Astrocyte of the hippocampus (primary cell): ENCODE measurements around the gene P2RY4.
"Not testable (repeated sequence)": the region's sequence is repeated elsewhere in the genome, so short reads cannot be mapped to it uniquely, and the experiment has no call there.

ENCODE experiments used
- DNase-seq: peaks from one replicate; pipeline ENCODE4 v3.0.0; 2011; ENCODE audit warnings: low read depth, low spot score

The P2RY4 gene

GRCh38 chrX:70243601-70244000 lies 16.4 kb downstream of the P2RY4 start:
- DNase-seq = not testable (repeated sequence)

- DNase-seq = no peak
Observed at GRCh38 chrX:70241501-70241900, 18.5 kb downstream of the P2RY4 start.

- DNase-seq = no peak
Observed at GRCh38 chrX:70240751-70241150, 19.3 kb downstream of the P2RY4 start.

- DNase-seq = no peak
Observed at GRCh38 chrX:70234355-70234754, 25.6 kb downstream of the P2RY4 start, which contains the start of gene AWAT1. Gene AWAT1, plus strand, starts transcription at chrX:70234655. Its CDS starts 41 bp downstream, at chrX:70234696.

GRCh38 chrX:70231666-70232065 lies 28.3 kb downstream of the P2RY4 start:
- DNase-seq = no peak

- DNase-seq = no peak
Observed at GRCh38 chrX:70226687-70227086, 33.3 kb downstream of the P2RY4 start.

GRCh38 chrX:70226048-70226447 lies 34.0 kb downstream of the P2RY4 start:
- DNase-seq = no peak

GRCh38 chrX:70219938-70220764 lies 39.9 kb downstream of the P2RY4 start:
- peak; percentile 64 for DNase-seq

- not testable (repeated sequence) for DNase-seq
Observed at GRCh38 chrX:70209570-70209969, 50.4 kb downstream of the P2RY4 start.

- peak; percentile 49 for DNase-seq
Observed at GRCh38 chrX:70208479-70208878, 51.5 kb downstream of the P2RY4 start.
